Natural killer cell (primary cell): Measurements from ENCODE around the gene NLGN4Y. TPM values are rescaled to one million over a fixed set of nuclear protein-coding genes. Genes with fewer than 3 reads are reported as not detected.

Experiments used
- ATAC-seq, 3 donors: fragments of 150-1000 bp in 2 of 3; fragments of 200-7000 bp in 1 of 3; cut with Tn5 transposase; 1 replicate in 1 of 3; 2 replicates in 2 of 3; pipeline ENCODE4 v1.10.0; 2021; ENCODE audit warnings: mild to moderate bottlenecking in 2 of 3, moderate library complexity in 2 of 3
- DNase-seq, 2 donors: peaks; one replicate each; pipeline versions ENCODE4 v3.0.0 to v3.0.0-alpha.2; 2013 to 2021; ENCODE audit warnings: mixed read lengths in 1 of 2
- H3K27ac ChIP-seq: one replicate; pipeline ENCODE4 v1.5.1; 2013; ENCODE audit warnings: mild to moderate bottlenecking, low read length
- H3K27me3 ChIP-seq: one replicate; pipeline ENCODE4 v1.6.1; 2013; ENCODE audit warnings: low read length; ENCODE audit not compliant: control insufficient read depth, insufficient read depth
- H3K36me3 ChIP-seq: one replicate; pipeline ENCODE4 v1.6.1; 2013; ENCODE audit warnings: low read length; ENCODE audit not compliant: control insufficient read depth, insufficient read depth
- H3K4me1 ChIP-seq: one replicate; pipeline ENCODE4 v1.6.1; 2013; ENCODE audit warnings: low read length; ENCODE audit not compliant: control insufficient read depth, insufficient read depth
- H3K4me3 ChIP-seq: one replicate; pipeline ENCODE4 v1.5.1; 2013; ENCODE audit warnings: low read length
- H3K9me3 ChIP-seq: one replicate; pipeline ENCODE4 v1.6.1; 2013; ENCODE audit warnings: low read length; ENCODE audit not compliant: control insufficient read depth, insufficient read depth
- H3K27ac Mint-ChIP-seq, 2 donors: one replicate each; pipeline ENCODE4 v1.8.0; 2022; ENCODE audit warnings: mild to moderate bottlenecking in 2 of 2, mixed read lengths in 2 of 2, moderate library complexity in 1 of 2
- H3K27me3 Mint-ChIP-seq, 2 donors: one replicate each; pipeline ENCODE4 v1.8.0; 2022; ENCODE audit warnings: low read depth in 2 of 2, mixed read lengths in 2 of 2
- H3K36me3 Mint-ChIP-seq: one replicate; pipeline ENCODE4 v1.8.0; 2022; ENCODE audit warnings: mixed read lengths
- H3K4me1 Mint-ChIP-seq, 2 donors: one replicate each; pipeline ENCODE4 v1.8.0; 2022; ENCODE audit warnings: mixed read lengths in 2 of 2
- H3K4me3 Mint-ChIP-seq: one replicate; pipeline ENCODE4 v1.8.0; 2022; ENCODE audit warnings: mild to moderate bottlenecking, moderate library complexity, mixed read lengths
- H3K9me3 Mint-ChIP-seq, 2 donors: one replicate each; pipeline ENCODE4 v1.8.0; 2022; ENCODE audit warnings: mixed read lengths in 2 of 2
- CTCF ChIP-seq: fragments of 200-600 bp; IDR thresholded peaks from one replicate; pipeline ENCODE4 v1.8.0; 2022; ENCODE audit warnings: antibody characterized with exemption
- WGBS: methylation state at CpG from one replicate; pipeline ENCODE4 v1.1.7; 2013; ENCODE audit warnings: missing lambda C conversion rate; ENCODE audit not compliant: insufficient coverage; 5-methylcytosine and 5-hydroxymethylcytosine counted together
- intact Hi-C: fragments of 100-400 bp; cut with micrococcal nuclease; formaldehyde crosslinking; loops from one replicate; pipeline ENCODE4 v1.14.2; 2022
- total RNA-seq, 4 donors: library from RNA; stranded (reverse); fragments of 120-200 nt in 1 of 4; gene quantifications; one replicate each; pipeline versions ENCODE4 v1.2.3 to v1.2.4, GENCODE V29; 2013 to 2022

The NLGN4Y gene
- total RNA-seq, 3 donors from 2014 or later (not counting 1 experiment from before 2014, with no cell fraction given) = 0.38 TPM; not detected in 2

GRCh38 chrY:14498071-14498470 is 26.3 kb upstream of the NLGN4Y start:
- H3K4me3 Mint-ChIP-seq = no peak overlapping the region
- Histone ChIP-seq H3K27me3 (no peaks in the 10 kb centered on the region), H3K36me3 (no peaks in the 10 kb centered on the region), H3K4me1 (no peaks in the 10 kb centered on the region), H3K27ac (no peak overlapping the region), H3K4me3 (no peak overlapping the region), H3K9me3 (no peaks in the 10 kb centered on the region)
- H3K4me1 Mint-ChIP-seq = no peaks in the 10 kb centered on the region
- DNase-seq (no peak), ATAC-seq (no peak)
- intact Hi-C loops = no loop called here
- no peak for TF ChIP-seq CTCF
- peaks cover 0 to 3% of the 10 kb centered on the region in 2 donors for H3K9me3 Mint-ChIP-seq
- no peaks in the 10 kb centered on the region for H3K27me3 Mint-ChIP-seq
- WGBS = 65% methylated on average over 2 of the region's 2 CpGs
- no peaks in the 10 kb centered on the region for H3K36me3 Mint-ChIP-seq
- H3K27ac Mint-ChIP-seq = no peak overlapping the region

- Mint-ChIP-seq H3K27ac (no peak overlapping the region), H3K27me3 (no peaks in the 10 kb centered on the region), H3K9me3 (peaks cover 0 to 7% of the 10 kb centered on the region in 2 donors), H3K36me3 (no peaks in the 10 kb centered on the region), H3K4me1 (no peaks in the 10 kb centered on the region), H3K4me3 (no peak overlapping the region)
- no peak for TF ChIP-seq CTCF
- Histone ChIP-seq H3K9me3 (no peaks in the 10 kb centered on the region), H3K27me3 (no peaks in the 10 kb centered on the region), H3K4me3 (no peak overlapping the region), H3K36me3 (no peaks in the 10 kb centered on the region), H3K27ac (no peak overlapping the region), H3K4me1 (no peaks in the 10 kb centered on the region)
- no CpG with 5 or more reads among the region's 2 CpGs for WGBS
- DNase-seq (no peak), ATAC-seq (no peak)
- intact Hi-C loops = no loop called here
Observed at GRCh38 chrY:14504592-14504991, 19.7 kb upstream of the NLGN4Y start.

- H3K36me3 Mint-ChIP-seq = no peaks in the 10 kb centered on the region
- Histone ChIP-seq H3K36me3 (no peaks in the 10 kb centered on the region), H3K4me1 (peaks cover 13% of the 10 kb centered on the region), H3K27ac (no peak overlapping the region), H3K4me3 (no peak overlapping the region), H3K27me3 (peaks cover 3% of the 10 kb centered on the region), H3K9me3 (no peaks in the 10 kb centered on the region)
- H3K27me3 Mint-ChIP-seq = peaks cover 0 to 17% of the 10 kb centered on the region in 2 donors
- WGBS = 12% methylated on average over 11 of the region's 14 CpGs
- intact Hi-C loops = no loop called here
- peaks cover 0 to 14% of the 10 kb centered on the region in 2 donors for H3K9me3 Mint-ChIP-seq
- no peak overlapping the region for H3K27ac Mint-ChIP-seq
- H3K4me1 Mint-ChIP-seq = no peaks in the 10 kb centered on the region
- TF ChIP-seq CTCF = no peak
- ATAC-seq (no peak), DNase-seq (no peak)
- no peak overlapping the region for H3K4me3 Mint-ChIP-seq
Observed at GRCh38 chrY:14522379-14522950, 1.9 kb upstream of the NLGN4Y start.
